Sigmoid colon (tissue), 3 donors: ENCODE data around the gene LATS2.

Experiments
- CTCF ChIP-seq, 4 experiments: fragments of 450-650 bp in 3 of 4; fragments of 200-600 bp in 1 of 4; IDR thresholded peaks; one replicate each; pipeline ENCODE4 v1.5.1; 2016 to 2019; ENCODE audit warnings: antibody characterized with exemption in 4 of 4, mild to moderate bottlenecking in 3 of 4, moderate library complexity in 2 of 4
- POLR2A ChIP-seq, 2 donors: fragments of 450-650 bp; IDR thresholded peaks; one replicate each; pipeline ENCODE4 v1.6.1; 2016; ENCODE audit warnings: antibody characterized with exemption in 2 of 2, mild to moderate bottlenecking in 2 of 2, moderate library complexity in 2 of 2

- no peak for TF ChIP-seq CTCF (IDR thresholded peaks at IDR 0.05)
- TF ChIP-seq POLR2A (IDR thresholded peaks at IDR 0.05) = no peak
Measured at GRCh38 chr13:20955496-20955895, 105.9 kb downstream of the LATS2 start.
